ENCODE data around the gene ADA. TPM values are rescaled to one million over a fixed set of nuclear protein-coding genes. Genes with fewer than 3 reads are reported as not detected.

ADA gene
- polyA plus RNA-seq, 1 of the 3 experiments (the other 2 are of a cell fraction): 25.7 TPM

GRCh38 chr20:44596010-44596409 lies 55.5 kb downstream of the ADA start:
- DNase-seq: no peak
- H3K9me3 ChIP-seq: no peaks in the 10 kb centered on the region
- H3K9ac ChIP-seq: no peak overlapping the region
- no peak overlapping the region for H3K4me2 ChIP-seq
- 63% methylated on average over 4 of the region's 4 CpGs for WGBS (ENCODE audit: low lambda C conversion rate)
- no peak for TF ChIP-seq YY1 (IDR thresholded peaks at IDR 0.05; ENCODE audit: low read depth)
- TF ChIP-seq, protein P1, sequence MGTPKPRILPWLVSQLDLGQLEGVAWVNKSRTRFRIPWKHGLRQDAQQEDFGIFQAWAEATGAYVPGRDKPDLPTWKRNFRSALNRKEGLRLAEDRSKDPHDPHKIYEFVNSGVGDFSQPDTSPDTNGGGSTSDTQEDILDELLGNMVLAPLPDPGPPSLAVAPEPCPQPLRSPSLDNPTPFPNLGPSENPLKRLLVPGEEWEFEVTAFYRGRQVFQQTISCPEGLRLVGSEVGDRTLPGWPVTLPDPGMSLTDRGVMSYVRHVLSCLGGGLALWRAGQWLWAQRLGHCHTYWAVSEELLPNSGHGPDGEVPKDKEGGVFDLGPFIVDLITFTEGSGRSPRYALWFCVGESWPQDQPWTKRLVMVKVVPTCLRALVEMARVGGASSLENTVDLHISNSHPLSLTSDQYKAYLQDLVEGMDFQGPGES (IDR thresholded peaks at IDR 0.05; ENCODE audit: low read depth, low read length): no peak
- H3K36me3 ChIP-seq (replicated peaks in 1 of 2; ENCODE audit: control insufficient read depth in 1 of 2, insufficient read depth in 2 of 2, low read length in 1 of 2): peaks cover 2 to 4% of the 10 kb centered on the region in 2 experiments
- H3K27me3 ChIP-seq (ENCODE audit: insufficient read depth): no peaks in the 10 kb centered on the region
- peaks cover 9 to 28% of the 10 kb centered on the region in 2 experiments for H3K4me1 ChIP-seq (ENCODE audit: control insufficient read depth in 1 of 2, insufficient read depth in 2 of 2, low read depth in 1 of 2, low read length in 1 of 2)
- no peak overlapping the region for H3K27ac ChIP-seq (ENCODE audit: low read depth in 2 of 2, low read length in 1 of 2)
- CTCF ChIA-PET: no interaction called here
- peaks cover 1% of the 10 kb centered on the region for H3F3A ChIP-seq (replicated peaks; ENCODE audit: insufficient read depth)
- H3K79me2 ChIP-seq (ENCODE audit: insufficient read depth): peaks cover 16% of the 10 kb centered on the region; the same call in 1 of the 2 replicates
- POLR2A ChIA-PET: no interaction called here
- no peak overlapping the region for H3K4me3 ChIP-seq (ENCODE audit: low read depth in 2 of 2, low read length in 1 of 2)
- no peaks in the 10 kb centered on the region for H3K9me2 ChIP-seq
- no peaks in the 10 kb centered on the region for H4K20me1 ChIP-seq (ENCODE audit: insufficient read depth)
- H2AFZ ChIP-seq (ENCODE audit: low read depth): no peak overlapping the region

GRCh38 chr20:44594730-44595129 lies 56.8 kb downstream of the ADA start:
- no peak for TF ChIP-seq RAD21 (IDR thresholded peaks at IDR 0.05; ENCODE audit: low read length)
- no peak for TF ChIP-seq RXRA (IDR thresholded peaks at IDR 0.05; ENCODE audit: borderline replicate concordance, low read depth)
- TF ChIP-seq, protein P2, sequence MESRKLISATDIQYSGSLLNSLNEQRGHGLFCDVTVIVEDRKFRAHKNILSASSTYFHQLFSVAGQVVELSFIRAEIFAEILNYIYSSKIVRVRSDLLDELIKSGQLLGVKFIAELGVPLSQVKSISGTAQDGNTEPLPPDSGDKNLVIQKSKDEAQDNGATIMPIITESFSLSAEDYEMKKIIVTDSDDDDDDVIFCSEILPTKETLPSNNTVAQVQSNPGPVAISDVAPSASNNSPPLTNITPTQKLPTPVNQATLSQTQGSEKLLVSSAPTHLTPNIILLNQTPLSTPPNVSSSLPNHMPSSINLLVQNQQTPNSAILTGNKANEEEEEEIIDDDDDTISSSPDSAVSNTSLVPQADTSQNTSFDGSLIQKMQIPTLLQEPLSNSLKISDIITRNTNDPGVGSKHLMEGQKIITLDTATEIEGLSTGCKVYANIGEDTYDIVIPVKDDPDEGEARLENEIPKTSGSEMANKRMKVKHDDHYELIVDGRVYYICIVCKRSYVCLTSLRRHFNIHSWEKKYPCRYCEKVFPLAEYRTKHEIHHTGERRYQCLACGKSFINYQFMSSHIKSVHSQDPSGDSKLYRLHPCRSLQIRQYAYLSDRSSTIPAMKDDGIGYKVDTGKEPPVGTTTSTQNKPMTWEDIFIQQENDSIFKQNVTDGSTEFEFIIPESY (IDR thresholded peaks at IDR 0.05; ENCODE audit: borderline replicate concordance, low read depth): no peak
- TF ChIP-seq NFIC (IDR thresholded peaks at IDR 0.05; ENCODE audit: borderline replicate concordance): no peak
- TF ChIP-seq ELF1 (IDR thresholded peaks at IDR 0.05): no peak
- TF ChIP-seq FOXJ3 (CRISPR knock-in tag; IDR thresholded peaks at IDR 0.05): no peak
- no peak for TF ChIP-seq EZH2phosphoT487 (IDR thresholded peaks at IDR 0.05; ENCODE audit: borderline replicate concordance, low read depth)
- no peak for TF ChIP-seq CHD2 (IDR thresholded peaks at IDR 0.05; ENCODE audit: low read length, partially characterized antibody)
- no peak for TF ChIP-seq CTCF (IDR thresholded peaks at IDR 0.05)
- no peak for TF ChIP-seq POLR2AphosphoS5 (IDR thresholded peaks at IDR 0.05; ENCODE audit: low read depth, low read length)
- no peak for TF ChIP-seq JUND (IDR thresholded peaks at IDR 0.05)
- TF ChIP-seq GATA2 (CRISPR knock-in tag; IDR thresholded peaks at IDR 0.05): no peak
- no peak for TF ChIP-seq RCOR1 (IDR thresholded peaks at IDR 0.05; ENCODE audit: low read length)
- TF ChIP-seq GABPA (IDR thresholded peaks at IDR 0.05; ENCODE audit: low read depth): no peak
- WGBS (ENCODE audit: low lambda C conversion rate): 50% methylated on average over 1 of the region's 1 CpG

More at GRCh38 chr20:44594730-44595129, 56.8 kb downstream of the ADA start:
- Histone ChIP-seq H4K20me1 (ENCODE audit: insufficient read depth) (no peaks in the 10 kb centered on the region), H3K27me3 (ENCODE audit: insufficient read depth) (no peaks in the 10 kb centered on the region), H3K4me3 (ENCODE audit: low read depth in 2 of 2, low read length in 1 of 2) (no peak overlapping the region), H3K4me2 (no peak overlapping the region), H3K27ac (ENCODE audit: low read depth in 2 of 2, low read length in 1 of 2) (no peak overlapping the region; a peak in 1 of 4 replicates), H3K9me2 (no peaks in the 10 kb centered on the region), H3K9ac (no peak overlapping the region), H3K9me3 (no peaks in the 10 kb centered on the region), H3K4me1 (ENCODE audit: control insufficient read depth in 1 of 2, insufficient read depth in 2 of 2, low read depth in 1 of 2, low read length in 1 of 2) (peaks cover 6 to 17% of the 10 kb centered on the region in 2 experiments; a peak in 3 of 4 replicates), H3F3A (replicated peaks; ENCODE audit: insufficient read depth) (peaks cover under 1% of the 10 kb centered on the region), H2AFZ (ENCODE audit: low read depth) (no peak overlapping the region), H3K79me2 (ENCODE audit: insufficient read depth) (peaks cover 5% of the 10 kb centered on the region; the same call in 1 of the 2 replicates), H3K36me3 (replicated peaks in 1 of 2; ENCODE audit: control insufficient read depth in 1 of 2, insufficient read depth in 2 of 2, low read length in 1 of 2) (peaks cover 4 to 6% of the 10 kb centered on the region in 2 experiments)
- CTCF ChIA-PET: interaction anchor here (1.0 to 2.3 kb wide), 4 partner anchors 9 to 89 kb away, joined by 3 to 12 read pairs (median 6); no protein-coding TSS in a partner anchor
- no peak for DNase-seq
- POLR2A ChIA-PET: no interaction called here

All from SK-N-SH (cell line).